HepG2 (cell line): ENCODE measurements around the gene SPAG7. TPM values are rescaled to one million over a fixed set of nuclear protein-coding genes. Genes with fewer than 3 reads are reported as not detected.

ENCODE experiments used
- ESRRA ChIP-seq: sonication (generic); formaldehyde crosslinking; IDR thresholded peaks from 2 replicates; pipeline ENCODE4 v1.5.1; 2020; ENCODE audit warnings: mild to moderate bottlenecking, low read depth, missing genetic modification reagents
- FOXO1 ChIP-seq: sonication (generic); formaldehyde crosslinking; IDR thresholded peaks from 2 replicates; pipeline ENCODE4 v1.4.0; 2020; ENCODE audit warnings: missing genetic modification reagents
- JUND ChIP-seq: sonication (generic); formaldehyde crosslinking; IDR thresholded peaks from 2 replicates; pipeline ENCODE4 v1.8.0; 2022; ENCODE audit warnings: mild to moderate bottlenecking, missing genetic modification reagents
- NFIC ChIP-seq: IDR thresholded peaks from 2 replicates; pipeline ENCODE4 v1.6.1; 2012; ENCODE audit warnings: mild to moderate bottlenecking, low read length, inconsistent platforms
- PAWR ChIP-seq: sonication (generic); formaldehyde crosslinking; IDR thresholded peaks from 2 replicates; pipeline ENCODE4 v1.4.0; 2020; ENCODE audit warnings: missing genetic modification reagents, mild to moderate bottlenecking, borderline replicate concordance
- RAD21 ChIP-seq: fragments of 450-650 bp; formaldehyde crosslinking; IDR thresholded peaks from 2 replicates; pipeline ENCODE4 v1.5.0; 2020; ENCODE audit warnings: mild to moderate bottlenecking
- SRY ChIP-seq: sonication (generic); formaldehyde crosslinking; IDR thresholded peaks from 2 replicates; pipeline ENCODE4 v1.8.0; 2022; ENCODE audit warnings: mild to moderate bottlenecking, missing genetic modification reagents
- TOE1 ChIP-seq: sonication (generic); formaldehyde crosslinking; IDR thresholded peaks from 2 replicates; pipeline ENCODE4 v1.4.0; 2020; ENCODE audit warnings: mild to moderate bottlenecking, missing genetic modification reagents
- WIZ ChIP-seq: sonication (generic); formaldehyde crosslinking; IDR thresholded peaks from 2 replicates; pipeline ENCODE4 v1.5.1; 2020; ENCODE audit warnings: mild to moderate bottlenecking, missing genetic modification reagents
- YY1 ChIP-seq: IDR thresholded peaks from 2 replicates; pipeline ENCODE4 v1.6.1; 2011; ENCODE audit warnings: low read length, low read depth, moderate library complexity, mild to moderate bottlenecking; ENCODE audit not compliant: insufficient read depth, insufficient replicate concordance
- ZNF124 ChIP-seq: sonication (generic); formaldehyde crosslinking; IDR thresholded peaks from 2 replicates; pipeline ENCODE4 v1.4.0; 2020; ENCODE audit warnings: missing genetic modification reagents
- ZNF207 ChIP-seq: fragments of 450-650 bp; IDR thresholded peaks from 2 replicates; pipeline ENCODE4 v1.6.1; 2016; ENCODE audit warnings: antibody characterized with exemption, borderline replicate concordance
- ZNF34 ChIP-seq: sonication (generic); formaldehyde crosslinking; IDR thresholded peaks from 2 replicates; pipeline ENCODE4 v1.4.0; 2020; ENCODE audit warnings: mild to moderate bottlenecking, missing genetic modification reagents, borderline replicate concordance
- polyA plus RNA-seq, 8 experiments: library from polyadenylated mRNA; depleted of rRNA in 3 of 8; stranded (reverse) in 7 of 8; unstranded in 1 of 8; fragments of >200 nt; fragmentation: Illumina TruSeq in 4 of 8; extraction: Trizol in 4 of 8; gene quantifications; 2 replicates each; pipeline versions ENCODE4 v1.2.1 to v1.2.3, GENCODE V29; 2011 to 2016; ENCODE audit warnings: low read depth in 4 of 8, missing spikeins in 1 of 8, mixed read lengths in 1 of 8; ENCODE audit not compliant: insufficient read depth in 1 of 8
- total RNA-seq, 5 experiments: library from RNA; depleted of rRNA; stranded (reverse); fragments of >200 nt; fragmentation: Illumina TruSeq; extraction: Trizol; gene quantifications; 2 replicates each; pipeline ENCODE4 v1.2.3, GENCODE V29; 2016; ENCODE audit warnings: low read depth in 1 of 5
- TF ChIP-seq, protein P1 (sequence below): IDR thresholded peaks from 2 replicates; pipeline ENCODE4 v1.6.1; 2012; ENCODE audit warnings: low read depth, low read length, improper control_type of control experiment
- TF ChIP-seq, protein P2 (sequence below): sonication (generic); formaldehyde crosslinking; conservative IDR thresholded peaks from 2 replicates; pipeline ENCODE4 v1.4.0; 2020; ENCODE audit warnings: missing genetic modification reagents
- TF ChIP-seq, protein P3 (sequence below): sonication (generic); formaldehyde crosslinking; IDR thresholded peaks from 2 replicates; pipeline ENCODE4 v1.9.0; 2021; ENCODE audit warnings: missing genetic modification reagents, borderline replicate concordance
- TF ChIP-seq, protein P4 (sequence below), 2 experiments: sonication (generic) in 1 of 2; formaldehyde crosslinking in 1 of 2; IDR thresholded peaks; 2 replicates each; pipeline versions ENCODE4 v1.4.0 to v1.6.1; 2018 to 2020; ENCODE audit warnings: missing genetic modification reagents in 2 of 2, borderline replicate concordance in 1 of 2, low read depth in 1 of 2, mild to moderate bottlenecking in 1 of 2, missing biosample characterization in 1 of 2
- TF ChIP-seq, protein P5 (sequence below): sonication (generic); formaldehyde crosslinking; conservative IDR thresholded peaks from 2 replicates; pipeline ENCODE4 v1.8.1; 2023; ENCODE audit warnings: missing genetic modification reagents

SPAG7 gene
- total and polyA plus RNA-seq, 2 of the 13 experiments (the other 11 are each of a cell fraction or from before 2014, with no cell fraction given) = 51.0 to 59.0 TPM

DNA sequence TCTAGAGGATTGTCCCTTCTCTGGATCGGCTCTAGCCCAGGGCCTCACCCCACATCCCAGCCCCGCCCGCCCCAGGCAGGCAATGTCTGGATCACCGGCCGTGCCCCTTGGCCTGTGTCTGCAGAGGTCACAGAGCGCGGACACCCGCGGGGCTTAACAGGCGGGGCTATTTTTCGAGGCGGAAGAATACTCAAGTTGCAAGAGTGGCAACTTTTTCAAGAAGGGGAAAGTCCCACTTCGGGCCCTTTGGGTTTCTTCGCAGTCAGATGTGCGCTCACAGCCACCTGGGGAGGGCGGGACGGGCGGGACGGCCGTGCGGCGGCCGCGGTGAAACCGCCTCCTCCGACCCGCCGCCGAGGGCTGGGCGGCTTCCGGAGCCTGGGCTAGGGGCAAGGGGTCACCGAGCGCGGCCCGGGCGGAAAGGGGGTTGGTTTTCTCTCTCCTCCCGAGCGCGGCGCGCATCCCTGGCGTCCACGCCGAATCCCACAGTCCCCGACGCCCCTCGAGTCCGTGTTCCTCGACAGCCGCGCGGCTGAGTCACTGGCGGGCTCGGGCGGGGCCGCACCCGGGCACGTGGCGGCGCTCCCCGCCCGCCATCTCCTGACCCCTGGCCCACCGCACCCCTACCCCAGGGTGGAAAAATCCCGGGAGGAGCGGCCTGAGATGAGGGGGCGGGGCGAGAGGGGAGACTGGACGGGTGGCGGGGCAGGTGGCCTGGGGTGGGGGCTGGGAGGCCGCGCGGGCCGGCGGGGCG lies 18.1 kb downstream of the SPAG7 start (continued):
- no peak; the same call in 1 of the 2 replicates for TF ChIP-seq ZNF124 (CRISPR knock-in tag)
- TF ChIP-seq RAD21 (CRISPR knock-in tag) = no peak; the same call in 1 of the 2 replicates
- TF ChIP-seq, protein P1, sequence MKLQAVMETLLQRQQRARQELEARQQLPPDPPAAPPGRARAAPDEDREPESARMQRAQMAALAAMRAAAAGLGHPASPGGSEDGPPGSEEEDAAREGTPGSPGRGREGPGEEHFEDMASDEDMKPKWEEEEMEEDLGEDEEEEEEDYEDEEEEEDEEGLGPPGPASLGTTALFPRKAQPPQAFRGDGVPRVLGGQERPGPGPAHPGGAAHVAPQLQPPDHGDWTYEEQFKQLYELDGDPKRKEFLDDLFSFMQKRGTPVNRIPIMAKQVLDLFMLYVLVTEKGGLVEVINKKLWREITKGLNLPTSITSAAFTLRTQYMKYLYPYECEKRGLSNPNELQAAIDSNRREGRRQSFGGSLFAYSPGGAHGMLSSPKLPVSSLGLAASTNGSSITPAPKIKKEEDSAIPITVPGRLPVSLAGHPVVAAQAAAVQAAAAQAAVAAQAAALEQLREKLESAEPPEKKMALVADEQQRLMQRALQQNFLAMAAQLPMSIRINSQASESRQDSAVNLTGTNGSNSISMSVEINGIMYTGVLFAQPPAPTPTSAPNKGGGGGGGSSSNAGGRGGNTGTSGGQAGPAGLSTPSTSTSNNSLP = no peak
- no peak; the same call in 1 of the 2 replicates for TF ChIP-seq FOXO1 (CRISPR knock-in tag)
- TF ChIP-seq ESRRA = peak; percentile 69
- TF ChIP-seq NFIC = no peak
- TF ChIP-seq JUND (CRISPR knock-in tag) = peak; percentile 58
- TF ChIP-seq ZNF207 = no peak
- TF ChIP-seq, protein P2, sequence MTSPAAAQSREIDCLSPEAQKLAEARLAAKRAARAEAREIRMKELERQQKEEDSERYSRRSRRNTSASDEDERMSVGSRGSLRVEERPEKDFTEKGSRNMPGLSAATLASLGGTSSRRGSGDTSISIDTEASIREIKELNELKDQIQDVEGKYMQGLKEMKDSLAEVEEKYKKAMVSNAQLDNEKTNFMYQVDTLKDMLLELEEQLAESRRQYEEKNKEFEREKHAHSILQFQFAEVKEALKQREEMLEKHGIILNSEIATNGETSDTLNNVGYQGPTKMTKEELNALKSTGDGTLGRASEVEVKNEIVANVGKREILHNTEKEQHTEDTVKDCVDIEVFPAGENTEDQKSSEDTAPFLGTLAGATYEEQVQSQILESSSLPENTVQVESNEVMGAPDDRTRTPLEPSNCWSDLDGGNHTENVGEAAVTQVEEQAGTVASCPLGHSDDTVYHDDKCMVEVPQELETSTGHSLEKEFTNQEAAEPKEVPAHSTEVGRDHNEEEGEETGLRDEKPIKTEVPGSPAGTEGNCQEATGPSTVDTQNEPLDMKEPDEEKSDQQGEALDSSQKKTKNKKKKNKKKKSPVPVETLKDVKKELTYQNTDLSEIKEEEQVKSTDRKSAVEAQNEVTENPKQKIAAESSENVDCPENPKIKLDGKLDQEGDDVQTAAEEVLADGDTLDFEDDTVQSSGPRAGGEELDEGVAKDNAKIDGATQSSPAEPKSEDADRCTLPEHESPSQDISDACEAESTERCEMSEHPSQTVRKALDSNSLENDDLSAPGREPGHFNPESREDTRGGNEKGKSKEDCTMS (CRISPR knock-in tag) = no peak
- TF ChIP-seq YY1 = peak; percentile 65
- peak; percentile 51; the same call in 1 of the 2 replicates for TF ChIP-seq SRY (CRISPR knock-in tag)
- TF ChIP-seq WIZ (CRISPR knock-in tag) = no peak
- TF ChIP-seq ZNF34 = no peak
- TF ChIP-seq, protein P3, sequence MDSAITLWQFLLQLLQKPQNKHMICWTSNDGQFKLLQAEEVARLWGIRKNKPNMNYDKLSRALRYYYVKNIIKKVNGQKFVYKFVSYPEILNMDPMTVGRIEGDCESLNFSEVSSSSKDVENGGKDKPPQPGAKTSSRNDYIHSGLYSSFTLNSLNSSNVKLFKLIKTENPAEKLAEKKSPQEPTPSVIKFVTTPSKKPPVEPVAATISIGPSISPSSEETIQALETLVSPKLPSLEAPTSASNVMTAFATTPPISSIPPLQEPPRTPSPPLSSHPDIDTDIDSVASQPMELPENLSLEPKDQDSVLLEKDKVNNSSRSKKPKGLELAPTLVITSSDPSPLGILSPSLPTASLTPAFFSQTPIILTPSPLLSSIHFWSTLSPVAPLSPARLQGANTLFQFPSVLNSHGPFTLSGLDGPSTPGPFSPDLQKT (CRISPR knock-in tag) = no peak
- TF ChIP-seq PAWR (CRISPR knock-in tag) = no peak
- TF ChIP-seq, protein P4, sequence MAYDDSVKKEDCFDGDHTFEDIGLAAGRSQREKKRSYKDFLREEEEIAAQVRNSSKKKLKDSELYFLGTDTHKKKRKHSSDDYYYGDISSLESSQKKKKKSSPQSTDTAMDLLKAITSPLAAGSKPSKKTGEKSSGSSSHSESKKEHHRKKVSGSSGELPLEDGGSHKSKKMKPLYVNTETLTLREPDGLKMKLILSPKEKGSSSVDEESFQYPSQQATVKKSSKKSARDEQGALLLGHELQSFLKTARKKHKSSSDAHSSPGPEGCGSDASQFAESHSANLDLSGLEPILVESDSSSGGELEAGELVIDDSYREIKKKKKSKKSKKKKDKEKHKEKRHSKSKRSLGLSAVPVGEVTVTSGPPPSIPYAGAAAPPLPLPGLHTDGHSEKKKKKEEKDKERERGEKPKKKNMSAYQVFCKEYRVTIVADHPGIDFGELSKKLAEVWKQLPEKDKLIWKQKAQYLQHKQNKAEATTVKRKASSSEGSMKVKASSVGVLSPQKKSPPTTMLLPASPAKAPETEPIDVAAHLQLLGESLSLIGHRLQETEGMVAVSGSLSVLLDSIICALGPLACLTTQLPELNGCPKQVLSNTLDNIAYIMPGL (CRISPR knock-in tag; IDR thresholded peaks at IDR 0.05; ENCODE audit: borderline replicate concordance in 1 of 2, low read depth in 1 of 2) = peak; percentile 16 to 65; a peak in 1 of 4 replicates
- TF ChIP-seq, protein P5, sequence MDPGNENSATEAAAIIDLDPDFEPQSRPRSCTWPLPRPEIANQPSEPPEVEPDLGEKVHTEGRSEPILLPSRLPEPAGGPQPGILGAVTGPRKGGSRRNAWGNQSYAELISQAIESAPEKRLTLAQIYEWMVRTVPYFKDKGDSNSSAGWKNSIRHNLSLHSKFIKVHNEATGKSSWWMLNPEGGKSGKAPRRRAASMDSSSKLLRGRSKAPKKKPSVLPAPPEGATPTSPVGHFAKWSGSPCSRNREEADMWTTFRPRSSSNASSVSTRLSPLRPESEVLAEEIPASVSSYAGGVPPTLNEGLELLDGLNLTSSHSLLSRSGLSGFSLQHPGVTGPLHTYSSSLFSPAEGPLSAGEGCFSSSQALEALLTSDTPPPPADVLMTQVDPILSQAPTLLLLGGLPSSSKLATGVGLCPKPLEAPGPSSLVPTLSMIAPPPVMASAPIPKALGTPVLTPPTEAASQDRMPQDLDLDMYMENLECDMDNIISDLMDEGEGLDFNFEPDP (CRISPR knock-in tag) = no peak
- no peak for TF ChIP-seq TOE1 (CRISPR knock-in tag)
